K562 (cell line): ENCODE measurements around the gene PRSS53. TPM values are rescaled to one million over a fixed set of nuclear protein-coding genes. Genes with fewer than 3 reads are reported as not detected.

Source experiments
- DNMT1 ChIP-seq: fragments of 450-650 bp; IDR thresholded peaks from 2 replicates; pipeline ENCODE4 v1.6.1; 2016; ENCODE audit warnings: antibody characterized with exemption, mild to moderate bottlenecking
- DPF2 ChIP-seq: fragments of 450-650 bp; IDR thresholded peaks from 2 replicates; pipeline ENCODE4 v1.6.1; 2016
- HDAC6 ChIP-seq: IDR thresholded peaks from 2 replicates; pipeline ENCODE4 v1.6.1; 2012; ENCODE audit warnings: low read depth, mild to moderate bottlenecking, control low read depth, inconsistent platforms, low read length, moderate library complexity
- MYBL2 ChIP-seq, 2 experiments: fragments of 450-650 bp in 1 of 2; sonication (generic) in 1 of 2; formaldehyde crosslinking in 1 of 2; IDR thresholded peaks; 2 replicates each; pipeline versions ENCODE4 v1.6.1 to v1.8.1; 2017 to 2022; ENCODE audit warnings: borderline replicate concordance in 1 of 2, inconsistent platforms in 1 of 2, low read depth in 1 of 2, mild to moderate bottlenecking in 1 of 2, missing genetic modification reagents in 1 of 2, moderate library complexity in 1 of 2
- NFYB ChIP-seq: IDR thresholded peaks from 2 replicates; pipeline ENCODE4 v1.6.1; 2011; ENCODE audit warnings: mild to moderate bottlenecking, moderate library complexity; ENCODE audit not compliant: insufficient read length; ENCODE audit errors: extremely low read depth
- PTTG1 ChIP-seq: fragments of 450-650 bp; IDR thresholded peaks from 2 replicates; pipeline ENCODE4 v1.6.1; 2016; ENCODE audit warnings: low read depth, mild to moderate bottlenecking, missing genetic modification characterization, missing compliant biosample characterization
- RREB1 ChIP-seq: fragments of 250-450 bp; sonication (Bioruptor Pico); IDR thresholded peaks from 2 replicates; pipeline ENCODE4 v1.4.0; 2020
- TFAP4 ChIP-seq: sonication (generic); formaldehyde crosslinking; IDR thresholded peaks from 2 replicates; pipeline ENCODE4 v1.8.0; 2022; ENCODE audit warnings: missing genetic modification reagents, mild to moderate bottlenecking, moderate library complexity, borderline replicate concordance
- UBTF ChIP-seq, 2 experiments: IDR thresholded peaks; 2 replicates each; pipeline ENCODE4 v1.6.1; 2012; ENCODE audit warnings: improper control_type of control experiment in 2 of 2, low read depth in 2 of 2, low read length in 2 of 2, borderline replicate concordance in 1 of 2
- ZNF140 ChIP-seq: fragments of 250-450 bp; sonication (Bioruptor Pico); IDR thresholded peaks from 2 replicates; pipeline ENCODE4 v1.8.0; 2021; ENCODE audit warnings: moderate library complexity, mild to moderate bottlenecking, inconsistent platforms
- ZNF75A ChIP-seq: fragments of 450-650 bp; formaldehyde crosslinking; IDR thresholded peaks from 2 replicates; pipeline ENCODE4 v1.4.0; 2020; ENCODE audit warnings: mild to moderate bottlenecking
- polyA plus RNA-seq, 8 experiments: library from polyadenylated mRNA; depleted of rRNA in 4 of 8; stranded (reverse) in 5 of 8; unstranded in 3 of 8; fragments of >200 nt; fragmentation: Nextera tagmentation in 2 of 8; fragmentation: Illumina TruSeq in 1 of 8; extraction: Ambion mirVana in 2 of 8; extraction: Trizol in 1 of 8; gene quantifications; 2 replicates each; pipeline versions ENCODE4 v1.2.1 to v1.2.3, GENCODE V29; 2011 to 2014; ENCODE audit warnings: inconsistent platforms in 1 of 8, missing spikeins in 1 of 8
- total RNA-seq, 7 experiments: library from RNA; depleted of rRNA in 6 of 7; stranded (reverse); fragments of >200 nt in 6 of 7; fragmentation: Illumina TruSeq in 2 of 7; extraction: Trizol in 2 of 7; gene quantifications; 2 replicates each; pipeline versions ENCODE4 v1.2.1 to v1.2.3, GENCODE V29; 2011 to 2021; ENCODE audit warnings: low replicate concordance in 1 of 7
- TF ChIP-seq, protein P1 (sequence below): fragments of 450-650 bp; IDR thresholded peaks from 2 replicates; pipeline ENCODE4 v1.6.1; 2016; ENCODE audit warnings: mild to moderate bottlenecking
- TF ChIP-seq, protein P2 (sequence below): sonication (generic); formaldehyde crosslinking; IDR thresholded peaks from 2 replicates; pipeline ENCODE4 v1.9.0; 2022; ENCODE audit warnings: mild to moderate bottlenecking, missing genetic modification reagents

Gene PRSS53
- total and polyA plus RNA-seq, 9 of the 15 experiments (the other 6 are each of a cell fraction or from before 2014, with no cell fraction given), result 0.40 to 1.9 (median 0.78) TPM; not detected in 2

DNA sequence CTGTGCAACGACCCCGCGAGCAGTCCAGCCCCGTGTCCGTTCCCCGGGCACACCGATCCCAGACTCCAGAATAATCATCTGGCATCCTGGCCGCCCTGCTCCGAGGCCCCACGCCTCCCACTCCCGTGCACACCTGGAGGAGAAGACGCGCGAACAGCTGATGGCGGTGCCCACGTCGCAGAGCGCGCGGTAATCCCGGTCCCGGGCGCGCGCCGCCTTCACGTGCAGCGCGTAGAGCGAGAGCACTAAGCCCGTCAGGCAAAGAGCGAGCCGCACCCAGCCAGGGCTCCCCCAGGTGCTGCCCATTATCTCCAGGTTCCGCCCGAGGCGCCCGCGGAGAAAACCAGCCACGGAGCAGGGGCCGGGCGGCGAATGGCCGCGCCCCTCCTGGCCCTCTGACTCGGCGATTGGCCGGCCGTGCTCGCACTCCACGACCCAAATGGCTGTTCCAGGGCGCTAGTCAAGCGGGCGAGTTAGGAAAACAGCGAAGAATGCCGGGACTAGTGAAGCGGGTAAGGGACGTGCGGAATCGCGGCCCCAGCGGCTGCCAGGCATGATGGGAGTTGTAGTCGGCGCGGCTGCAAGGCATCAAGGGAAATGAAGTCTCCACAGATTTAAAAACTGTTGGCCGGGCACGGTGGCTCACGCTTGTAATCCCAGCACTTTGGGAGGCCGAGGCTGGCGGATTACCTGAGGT is 5.8 kb upstream of the PRSS53 start, which contains the start of gene VKORC1 (continued):
- TF ChIP-seq RREB1 (CRISPR knock-in tag) (no peak), HDAC6 (no peak), NFYB (peak; percentile 34), TFAP4 (CRISPR knock-in tag) (peak; percentile 98), MYBL2 (IDR thresholded peaks at IDR 0.05; ENCODE audit: low read depth) (peak; percentile 78), MYBL2 (CRISPR knock-in tag; IDR thresholded peaks at IDR 0.05; ENCODE audit: borderline replicate concordance) (no peak), DNMT1 (no peak), ZNF75A (CRISPR knock-in tag) (no peak), UBTF (IDR thresholded peaks at IDR 0.05; ENCODE audit: borderline replicate concordance in 1 of 2, low read depth in 2 of 2, low read length in 2 of 2) (peak; percentile 45 to 82; a peak in 2 of 4 replicates), ZNF140 (CRISPR knock-in tag) (no peak), PTTG1 (tag) (no peak), DPF2 (no peak)
- TF ChIP-seq, protein P1, sequence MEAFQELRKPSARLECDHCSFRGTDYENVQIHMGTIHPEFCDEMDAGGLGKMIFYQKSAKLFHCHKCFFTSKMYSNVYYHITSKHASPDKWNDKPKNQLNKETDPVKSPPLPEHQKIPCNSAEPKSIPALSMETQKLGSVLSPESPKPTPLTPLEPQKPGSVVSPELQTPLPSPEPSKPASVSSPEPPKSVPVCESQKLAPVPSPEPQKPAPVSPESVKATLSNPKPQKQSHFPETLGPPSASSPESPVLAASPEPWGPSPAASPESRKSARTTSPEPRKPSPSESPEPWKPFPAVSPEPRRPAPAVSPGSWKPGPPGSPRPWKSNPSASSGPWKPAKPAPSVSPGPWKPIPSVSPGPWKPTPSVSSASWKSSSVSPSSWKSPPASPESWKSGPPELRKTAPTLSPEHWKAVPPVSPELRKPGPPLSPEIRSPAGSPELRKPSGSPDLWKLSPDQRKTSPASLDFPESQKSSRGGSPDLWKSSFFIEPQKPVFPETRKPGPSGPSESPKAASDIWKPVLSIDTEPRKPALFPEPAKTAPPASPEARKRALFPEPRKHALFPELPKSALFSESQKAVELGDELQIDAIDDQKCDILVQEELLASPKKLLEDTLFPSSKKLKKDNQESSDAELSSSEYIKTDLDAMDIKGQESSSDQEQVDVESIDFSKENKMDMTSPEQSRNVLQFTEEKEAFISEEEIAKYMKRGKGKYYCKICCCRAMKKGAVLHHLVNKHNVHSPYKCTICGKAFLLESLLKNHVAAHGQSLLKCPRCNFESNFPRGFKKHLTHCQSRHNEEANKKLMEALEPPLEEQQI, result no peak
- TF ChIP-seq, protein P2, sequence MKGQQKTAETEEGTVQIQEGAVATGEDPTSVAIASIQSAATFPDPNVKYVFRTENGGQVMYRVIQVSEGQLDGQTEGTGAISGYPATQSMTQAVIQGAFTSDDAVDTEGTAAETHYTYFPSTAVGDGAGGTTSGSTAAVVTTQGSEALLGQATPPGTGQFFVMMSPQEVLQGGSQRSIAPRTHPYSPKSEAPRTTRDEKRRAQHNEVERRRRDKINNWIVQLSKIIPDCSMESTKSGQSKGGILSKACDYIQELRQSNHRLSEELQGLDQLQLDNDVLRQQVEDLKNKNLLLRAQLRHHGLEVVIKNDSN (CRISPR knock-in tag), result peak; percentile 55
